ENCODE data around the gene PPP1R7. TPM values are rescaled to one million over a fixed set of nuclear protein-coding genes. Genes with fewer than 3 reads are reported as not detected.

PPP1R7 gene
- total RNA-seq, 1 experiment from 2014 or later, result 49.1 TPM

- ChIA-PET CTCF (no interaction called here), POLR2A (no interaction called here)
- H3K36me3 Mint-ChIP-seq, result peaks cover 21% of the 10 kb centered on the region
- no peak for TF ChIP-seq ZBTB43 (CRISPR knock-in tag; IDR thresholded peaks at IDR 0.05)
- no peak for TF ChIP-seq CTCF (IDR thresholded peaks at IDR 0.05)
- TF ChIP-seq ARID4B (CRISPR knock-in tag; IDR thresholded peaks at IDR 0.05; ENCODE audit: borderline replicate concordance), result no peak
- TF ChIP-seq NFATC4 (CRISPR knock-in tag; IDR thresholded peaks at IDR 0.05), result no peak
- TF ChIP-seq PREB (CRISPR knock-in tag; IDR thresholded peaks at IDR 0.05; ENCODE audit: borderline replicate concordance), result no peak
- TF ChIP-seq MLX (CRISPR knock-in tag; IDR thresholded peaks at IDR 0.05), result no peak
- TF ChIP-seq NR1H2 (CRISPR knock-in tag; IDR thresholded peaks at IDR 0.05), result no peak
- no peak for TF ChIP-seq SP1 (CRISPR knock-in tag; conservative IDR thresholded peaks at IDR 0.05)
- no peak for TF ChIP-seq ZBTB21 (CRISPR knock-in tag; IDR thresholded peaks at IDR 0.05; ENCODE audit: borderline replicate concordance)
- TF ChIP-seq TEAD1 (CRISPR knock-in tag; IDR thresholded peaks at IDR 0.05), result no peak
- no peak for TF ChIP-seq FOXP1 (CRISPR knock-in tag; IDR thresholded peaks at IDR 0.05; ENCODE audit: borderline replicate concordance)
- H3K4me1 Mint-ChIP-seq, result no peaks in the 10 kb centered on the region
- no peak for DNase-seq (ENCODE audit: low spot score)
- ATAC-seq, result no peak
- no peak overlapping the region for H3K4me3 Mint-ChIP-seq
- H3K27ac Mint-ChIP-seq, result no peak overlapping the region
- peaks cover 3% of the 10 kb centered on the region; the same call in 1 of the 2 replicates for H3K9me3 Mint-ChIP-seq
- no peaks in the 10 kb centered on the region for H3K27me3 Mint-ChIP-seq (ENCODE audit: low read depth)
These were observed 21.0 kb upstream of the PPP1R7 start for GRCh38 chr2:241129086-241129871.

GRCh38 chr2:241130316-241130715 is 20.0 kb upstream of the PPP1R7 start:
- TF ChIP-seq TEAD1 (CRISPR knock-in tag; IDR thresholded peaks at IDR 0.05), result no peak
- no peak for TF ChIP-seq ZNF532 (CRISPR knock-in tag; IDR thresholded peaks at IDR 0.05; ENCODE audit: borderline replicate concordance)
- no peak for TF ChIP-seq ZSCAN18 (CRISPR knock-in tag; IDR thresholded peaks at IDR 0.05)
- no peak overlapping the region for H3K27ac Mint-ChIP-seq
- H3K36me3 Mint-ChIP-seq, result peaks cover 21% of the 10 kb centered on the region
- POLR2A ChIA-PET, result no interaction called here
- no peak overlapping the region for H3K4me3 Mint-ChIP-seq
- H3K27me3 Mint-ChIP-seq (ENCODE audit: low read depth), result no peaks in the 10 kb centered on the region
- DNase-seq (ENCODE audit: low spot score), result no peak
- CTCF ChIA-PET, result no interaction called here
- ATAC-seq, result no peak
- no peaks in the 10 kb centered on the region for H3K4me1 Mint-ChIP-seq
- peaks cover 3% of the 10 kb centered on the region; the same call in 1 of the 2 replicates for H3K9me3 Mint-ChIP-seq

Measured in WTC11 (cell line).